ENCODE results near the gene TIFAB. TPM values are rescaled to one million over a fixed set of nuclear protein-coding genes. Genes with fewer than 3 reads are reported as not detected.

Gene TIFAB
- total RNA-seq, 2 experiments from 2014 or later: not detected

GRCh38 chr5:135398855-135399793 lies 53.0 kb downstream of the TIFAB start, which contains the start of gene MACROH2A1:
TSS of gene MACROH2A1 (minus strand) at chr5:135399231. CDS start at chr5:135389093, 10,138 bp downstream.
- Mint-ChIP-seq H3K27ac (peak within 1 kb of the TSS; percentile 75), H3K4me3 (peak within 1 kb of the TSS; percentile 85), H3K9me3 (no peaks in the 10 kb centered on the region), H3K36me3 (peaks cover 5% of the 10 kb centered on the region), H3K27me3 (no peaks in the 10 kb centered on the region), H3K4me1 (ENCODE audit: low read depth) (peaks cover 45% of the 10 kb centered on the region)
- DNase-seq: peak; percentile 87
- POLR2A ChIA-PET: interaction anchor here (0.6 to 1.0 kb wide), 3 partner anchors 13 to 26 kb away, joined by 3 to 4 read pairs (median 3); no protein-coding TSS in a partner anchor
- intact Hi-C loops (cut with micrococcal nuclease): loop anchor here (1.0 kb wide), 1 partner anchor 22 kb away; no protein-coding TSS in a partner anchor
- CTCF ChIA-PET: interaction anchor here (1.0 kb wide), 1 partner anchor 13 kb away, joined by 3 read pairs; no protein-coding TSS in a partner anchor

GRCh38 chr5:135398160-135398854 lies 53.8 kb downstream of the TIFAB start:
- peak overlapping the region; percentile 85 for H3K4me3 Mint-ChIP-seq
- H3K36me3 Mint-ChIP-seq: peaks cover 5% of the 10 kb centered on the region
- intact Hi-C loops (cut with micrococcal nuclease): no loop called here
- H3K27me3 Mint-ChIP-seq: no peaks in the 10 kb centered on the region
- DNase-seq: peak; percentile 73
- ChIA-PET CTCF (no interaction called here), POLR2A (interaction anchor here (0.6 to 1.0 kb wide), 2 partner anchors 9 to 12 kb away, joined by 3 to 4 read pairs; no protein-coding TSS in a partner anchor)
- peak overlapping the region; percentile 74 for H3K27ac Mint-ChIP-seq
- H3K9me3 Mint-ChIP-seq: no peaks in the 10 kb centered on the region
- H3K4me1 Mint-ChIP-seq (ENCODE audit: low read depth): peaks cover 53% of the 10 kb centered on the region

Other genes starting within 250 kb of the TIFAB start
- 100 to 1,000 TPM; 159 to 161 TPM for gene MACROH2A1, start 53.1 kb downstream of the TIFAB start, total RNA-seq
- gene DCANP1, start 5.0 kb downstream of the TIFAB start, total RNA-seq: not detected
- gene NEUROG1, start 83.6 kb upstream of the TIFAB start, total RNA-seq: not detected
- gene CXCL14, start 126.6 kb upstream of the TIFAB start, total RNA-seq: not detected